Daoy (cell line): ENCODE data around the gene FGF2. TPM values are rescaled to one million over a fixed set of nuclear protein-coding genes. Genes with fewer than 3 reads are reported as not detected.
"Not testable (repeated sequence)": the region's sequence is repeated elsewhere in the genome, so short reads cannot be mapped to it uniquely, and the experiment has no call there.

Experiments used
- DNase-seq: peaks from one replicate; pipeline ENCODE4 v3.0.0-alpha.2; 2015; ENCODE audit warnings: low read depth
- total RNA-seq: library from RNA; depleted of rRNA; stranded (reverse); fragments of >200 nt; shearing (Covaris generic); gene quantifications from 2 replicates; pipeline ENCODE4 v1.2.3, GENCODE V29; 2014

Gene FGF2
- total RNA-seq, 1 experiment from 2014 or later: 5.5 TPM

DNA sequence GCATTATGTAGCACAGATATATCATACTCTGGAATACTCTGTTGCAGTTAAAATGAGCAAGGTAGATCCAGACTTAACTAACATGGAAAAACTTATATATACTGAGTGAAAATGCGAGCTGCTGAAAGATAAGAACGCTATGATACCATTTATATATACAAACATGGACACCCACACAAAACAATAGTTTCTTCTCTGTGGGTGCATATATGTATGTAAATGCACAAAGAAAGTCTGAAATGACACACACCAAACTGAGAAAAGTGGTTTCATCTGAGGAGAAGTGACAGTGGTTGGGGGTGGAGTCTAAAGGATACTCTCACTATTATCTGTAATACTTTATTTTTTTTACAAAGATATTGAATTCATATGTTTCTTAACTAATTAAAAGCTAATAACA, 12.2 kb upstream of the FGF2 start:
- no peak for DNase-seq

GRCh38 chr4:122815248-122815647, 11.4 kb upstream of the FGF2 start:
- DNase-seq: no peak

- no peak for DNase-seq
Observed at GRCh38 chr4:122816476-122816875, 10.2 kb upstream of the FGF2 start.

DNA sequence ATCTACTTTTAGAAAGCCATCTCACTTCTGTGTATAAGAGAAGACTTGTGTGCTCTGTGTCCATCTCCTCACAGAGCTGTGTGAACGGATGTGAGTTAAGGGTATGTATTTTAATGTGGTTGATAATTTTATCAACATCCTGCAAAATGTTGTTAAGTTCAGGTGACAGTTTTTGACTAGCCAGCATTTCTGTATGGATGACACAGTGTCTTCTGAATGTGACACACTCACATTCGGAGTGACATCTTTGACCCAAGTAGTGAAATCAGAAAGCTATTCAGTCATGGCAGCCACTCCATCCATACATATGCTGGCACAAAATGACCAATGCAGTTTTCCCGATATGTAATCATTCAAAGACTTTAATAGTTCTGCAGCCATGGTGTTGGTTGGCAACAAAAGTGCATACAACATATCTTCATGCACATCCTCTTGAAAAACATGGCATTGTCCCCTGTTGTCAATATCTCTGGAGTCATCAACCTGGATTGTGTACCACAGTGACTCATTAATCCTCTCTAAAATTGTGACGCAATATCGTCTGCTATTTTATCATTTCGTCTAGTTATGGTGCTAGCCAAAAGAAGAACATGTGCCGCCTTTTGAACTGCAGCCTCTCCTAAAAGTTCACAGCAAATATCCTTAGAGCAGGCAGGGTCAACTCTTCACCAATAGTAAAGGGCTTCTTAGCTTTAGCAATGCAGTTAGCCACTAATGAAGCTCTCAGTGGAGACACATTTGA, 6.8 kb upstream of the FGF2 start:
- peak; percentile 6 for DNase-seq

DNA sequence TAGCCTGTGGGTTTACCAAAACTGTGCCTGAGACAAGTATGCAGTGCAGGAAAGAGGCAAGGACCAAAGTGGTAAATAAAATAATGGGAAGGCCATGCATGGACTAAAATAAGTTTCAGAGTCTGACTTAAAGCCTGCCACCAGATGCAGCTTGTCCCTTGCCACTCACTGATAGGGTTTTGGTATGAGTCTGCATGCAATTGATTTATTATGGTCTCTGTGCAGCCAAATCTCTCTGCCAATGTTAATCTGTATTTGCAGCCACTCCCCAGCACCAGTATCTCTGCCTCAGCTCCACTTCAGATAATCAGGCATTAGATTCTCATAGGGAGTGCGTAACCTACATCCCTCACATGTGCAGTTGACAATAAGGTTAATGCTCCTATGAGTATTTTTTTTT, 5.5 kb upstream of the FGF2 start:
- DNase-seq: no peak

DNA sequence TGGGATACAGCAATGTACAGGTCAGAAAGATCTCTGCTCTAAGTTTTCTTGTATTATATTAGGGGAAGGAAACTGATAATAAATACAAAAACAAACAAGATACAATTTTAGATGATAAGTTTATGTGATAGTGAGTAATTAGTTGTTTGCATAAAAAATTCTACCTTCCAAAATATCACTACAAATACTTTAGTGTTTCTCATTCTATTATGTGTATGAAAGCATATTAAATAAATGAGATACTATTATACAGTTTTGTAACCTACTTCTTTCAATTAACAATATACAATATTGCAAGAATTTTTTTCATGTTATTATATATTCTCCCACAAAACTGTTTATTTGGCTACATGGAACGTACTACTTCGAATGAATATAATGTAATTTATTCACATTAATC, 4.2 kb upstream of the FGF2 start:
- DNase-seq: no peak

DNA sequence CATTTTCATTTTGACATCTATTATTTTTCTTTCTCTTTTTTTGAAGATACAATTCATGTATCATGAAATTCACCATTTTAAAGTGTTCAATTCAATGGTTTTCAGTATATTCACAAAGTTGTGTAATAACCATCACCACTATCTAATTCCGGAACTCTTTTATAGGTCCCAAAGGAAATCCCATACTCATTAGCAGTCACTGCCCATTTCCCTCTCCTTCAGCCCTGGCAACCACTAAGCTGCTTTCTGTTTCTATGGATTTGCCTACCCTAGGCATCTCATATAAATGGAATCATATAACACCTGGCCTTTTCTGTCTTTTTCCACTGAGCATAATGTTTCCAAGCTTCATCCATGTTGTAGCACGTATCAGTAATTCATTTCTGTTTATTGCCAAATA, 3.2 kb upstream of the FGF2 start:
- peak; percentile 9 for DNase-seq

DNA sequence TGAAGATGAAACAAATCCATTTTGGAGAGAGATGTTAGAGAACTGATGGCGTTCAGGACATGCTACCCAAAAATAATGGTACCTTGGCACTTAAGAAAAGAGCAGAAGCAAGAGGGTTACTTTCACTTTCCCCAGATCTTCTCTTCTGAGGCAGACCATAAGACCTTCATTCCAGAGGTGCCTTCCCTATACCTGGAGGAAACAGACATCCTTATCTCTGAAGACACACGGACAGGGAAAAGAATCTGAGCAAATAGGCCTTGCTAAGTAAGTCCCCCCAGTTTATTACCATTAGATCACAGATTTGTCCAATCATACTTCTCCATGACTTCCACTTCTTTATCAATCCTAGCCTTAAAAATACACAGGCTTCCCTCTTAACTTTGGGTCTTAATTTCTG, 2.0 kb upstream of the FGF2 start:
- no peak for DNase-seq

GRCh38 chr4:122826079-122826527, 528 bp upstream of the FGF2 start:
- no peak for DNase-seq

DNA sequence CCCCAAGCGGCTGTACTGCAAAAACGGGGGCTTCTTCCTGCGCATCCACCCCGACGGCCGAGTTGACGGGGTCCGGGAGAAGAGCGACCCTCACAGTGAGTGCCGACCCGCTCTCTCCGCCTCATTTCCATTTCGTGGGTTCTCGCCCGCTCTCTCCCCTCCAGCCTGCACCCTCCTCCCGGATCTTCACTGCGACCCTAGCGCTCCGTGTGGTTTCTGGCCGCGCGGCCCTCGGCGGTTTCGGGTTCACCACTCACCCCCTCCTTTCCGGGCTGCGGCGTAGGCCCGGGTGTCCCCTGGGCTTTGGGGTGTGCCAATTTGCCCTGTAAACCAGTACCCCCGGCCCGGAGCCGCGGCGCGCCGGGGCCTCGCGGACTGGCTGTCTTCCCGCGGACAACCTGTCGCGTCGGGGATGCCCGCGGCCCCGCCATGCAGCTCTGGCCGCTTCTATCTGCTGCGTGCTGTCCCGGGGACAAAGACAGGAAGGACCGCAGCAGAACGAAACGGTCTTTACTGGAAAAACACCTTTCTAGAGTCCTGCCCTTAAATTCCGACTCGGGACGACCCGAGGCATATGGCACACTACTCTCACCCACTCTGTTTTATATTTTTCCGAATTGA, 737 bp downstream of the FGF2 start:
- peak; percentile 35 for DNase-seq

DNA sequence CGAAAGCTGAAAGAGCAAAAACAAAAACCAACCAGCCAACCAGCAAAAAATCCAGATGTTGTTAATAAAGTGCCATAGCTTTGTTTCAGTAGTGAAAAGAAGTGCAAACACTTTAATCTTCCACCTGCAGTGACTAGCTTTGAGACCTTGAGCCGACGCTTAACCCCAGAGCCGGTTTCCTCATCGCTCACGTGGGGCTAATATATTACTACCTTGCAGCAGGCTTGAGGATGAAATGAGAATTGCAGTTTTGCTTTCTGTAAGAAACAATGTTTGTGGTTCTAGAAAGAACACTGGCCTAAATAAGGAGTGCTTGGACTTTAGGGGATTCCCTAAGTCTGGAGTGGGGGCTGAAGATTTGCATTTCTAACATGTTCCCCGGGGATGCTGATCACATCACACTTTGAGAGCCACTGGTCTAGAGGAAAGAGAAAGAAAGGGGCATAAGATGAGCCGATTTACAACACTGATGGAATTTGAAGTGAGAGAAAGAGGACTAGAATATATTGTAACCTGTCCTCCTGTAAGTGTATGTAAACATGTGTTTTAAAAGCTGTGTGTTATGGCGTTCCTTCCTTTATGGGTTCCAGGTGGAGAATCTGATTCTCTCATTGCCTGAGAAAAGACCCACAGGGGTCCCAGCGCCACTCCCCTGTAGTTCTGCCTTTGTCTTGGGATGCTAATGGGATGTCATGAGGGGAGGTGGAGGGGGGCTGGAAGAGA, 1.4 kb downstream of the FGF2 start:
- DNase-seq: peak; percentile 33

DNA sequence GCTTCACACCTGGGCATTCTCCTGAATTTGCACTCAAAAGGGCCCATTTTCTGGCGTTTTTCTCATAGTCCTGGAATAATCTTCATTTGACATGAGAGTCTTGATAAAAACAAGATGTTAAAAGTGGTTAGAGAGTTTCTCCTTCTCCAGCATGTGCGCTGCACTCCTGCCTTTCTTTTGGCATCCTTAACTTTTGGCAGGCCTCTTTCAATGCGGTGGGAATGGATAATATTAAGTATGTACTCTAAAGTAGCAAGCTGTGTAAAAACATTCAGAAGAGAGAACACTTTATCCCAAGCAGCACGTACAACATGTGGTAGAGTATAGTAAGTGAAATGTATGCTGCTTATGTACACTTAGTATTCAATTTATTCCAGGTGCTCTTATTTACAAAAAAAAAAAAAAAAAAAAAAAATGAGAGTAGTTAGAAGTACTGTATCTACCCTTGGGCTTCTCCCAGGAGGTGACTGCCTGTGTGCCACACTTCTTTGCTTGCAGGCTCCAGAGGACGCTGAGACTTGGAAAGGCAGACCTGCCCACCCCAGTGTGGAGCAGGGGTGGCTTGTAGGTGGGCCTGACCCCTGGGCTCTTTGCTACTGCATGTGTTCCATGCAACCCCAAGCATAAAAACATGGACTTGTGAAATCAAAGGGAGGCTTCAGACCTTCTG, 3.9 kb downstream of the FGF2 start:
- DNase-seq: no peak

DNA sequence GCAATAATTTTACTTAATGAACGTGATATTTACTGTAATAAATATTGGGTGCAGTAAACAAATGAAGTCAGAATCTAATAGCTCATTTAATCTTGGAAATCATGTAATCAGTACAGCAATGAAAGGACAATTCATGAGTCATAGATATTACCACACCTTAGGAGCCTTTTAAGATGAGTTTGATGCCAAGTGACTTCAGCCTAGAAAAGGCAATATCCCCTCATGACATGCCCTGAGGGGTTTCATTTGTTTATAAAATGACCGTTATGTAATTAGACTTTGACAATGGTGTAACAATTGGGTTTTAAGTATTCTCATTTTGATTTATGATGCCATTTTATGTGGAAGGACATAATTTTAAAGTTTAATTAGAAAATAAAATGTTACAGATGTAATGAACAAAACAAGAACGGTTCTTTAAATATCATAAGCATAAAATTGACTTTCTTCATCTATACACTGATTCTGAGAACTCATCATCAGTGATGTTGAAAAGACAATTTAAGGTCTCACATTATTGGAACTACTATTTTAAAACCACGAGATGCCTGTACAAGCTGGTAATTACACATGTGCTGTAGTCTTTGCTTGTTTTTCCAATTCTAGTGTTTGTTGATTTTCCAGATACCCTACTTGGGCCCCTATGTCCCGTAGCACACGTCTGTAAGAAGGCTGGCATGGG, 5.0 kb downstream of the FGF2 start:
- no peak for DNase-seq

DNA sequence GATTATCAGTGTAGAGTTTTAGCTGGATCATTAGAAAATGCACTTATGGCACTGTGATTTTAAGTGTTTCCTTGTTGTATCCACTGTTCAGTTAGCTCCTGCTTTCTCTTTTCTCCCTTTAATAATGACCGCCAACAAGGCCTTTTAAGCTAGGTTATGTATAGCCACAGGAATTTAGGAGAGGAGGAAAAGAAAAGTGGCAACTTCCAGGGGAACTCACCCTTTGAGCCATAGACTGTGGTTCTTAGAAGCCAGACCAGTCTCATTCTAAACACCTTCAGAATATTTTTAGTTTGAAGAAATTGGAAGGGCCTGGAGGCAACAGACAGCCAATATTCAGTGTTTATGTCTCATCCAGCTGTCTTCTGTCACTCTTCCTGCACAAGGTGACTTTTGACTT, 6.1 kb downstream of the FGF2 start:
- no peak for DNase-seq

DNA sequence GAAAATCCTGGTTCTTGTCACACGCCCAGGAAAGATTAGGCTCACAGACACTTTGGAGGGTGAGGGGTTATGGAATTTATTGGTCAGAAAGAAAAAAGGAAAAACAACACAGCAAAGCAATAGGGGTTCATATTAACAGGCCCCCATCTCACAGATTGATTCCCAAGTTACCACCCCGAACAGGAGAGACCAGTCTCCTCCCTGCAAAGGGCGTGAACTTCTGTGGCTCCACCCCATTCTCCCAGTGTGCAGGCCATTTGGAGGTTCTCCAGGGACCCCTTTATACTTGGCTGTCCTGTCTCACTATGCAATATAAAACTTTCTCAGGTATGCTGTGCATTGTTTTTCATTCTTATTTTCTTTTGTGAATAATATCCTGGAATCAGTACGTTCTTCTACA, 7.4 kb downstream of the FGF2 start:
- DNase-seq: no peak

- DNase-seq: peak; percentile 5
Observed at GRCh38 chr4:122836941-122837340, 10.3 kb downstream of the FGF2 start.

DNA sequence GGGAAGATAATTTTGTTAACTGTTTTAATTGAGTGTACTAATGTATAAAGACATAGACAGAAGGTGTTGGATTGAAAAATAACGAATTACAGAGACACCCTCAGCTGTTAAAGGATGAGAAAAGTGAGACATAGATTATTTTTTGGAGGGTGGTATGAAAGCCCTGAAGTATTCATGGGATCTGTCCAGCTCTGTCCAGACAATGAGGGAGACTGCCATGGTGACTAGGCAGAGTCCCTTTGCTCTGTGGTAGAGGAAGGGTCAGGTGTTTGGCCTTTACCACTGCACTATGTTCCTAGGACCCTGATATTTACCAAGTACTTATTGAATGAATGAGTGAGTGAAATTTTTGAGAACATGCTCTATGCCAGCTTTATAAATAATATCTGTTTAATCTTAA, 11.4 kb downstream of the FGF2 start:
- no peak for DNase-seq

GRCh38 chr4:122842392-122842791, 15.8 kb downstream of the FGF2 start:
- no peak for DNase-seq

- DNase-seq: no peak
Observed at GRCh38 chr4:122842984-122843531, 16.4 kb downstream of the FGF2 start.

- not testable (repeated sequence) for DNase-seq
Observed at GRCh38 chr4:122844391-122844790, 17.8 kb downstream of the FGF2 start.

GRCh38 chr4:122845066-122845465, 18.4 kb downstream of the FGF2 start:
- no peak for DNase-seq

- no peak for DNase-seq
Observed at GRCh38 chr4:122845760-122846159, 19.1 kb downstream of the FGF2 start.
